Gastroesophageal sphincter (tissue), 4 donors: Measurements from ENCODE around the gene ARMC9. TPM values are rescaled to one million over a fixed set of nuclear protein-coding genes. Genes with fewer than 3 reads are reported as not detected.

Experiments
- ATAC-seq: fragments of 150-250 bp; one replicate; pipeline ENCODE4 v1.9.1; 2016; ENCODE audit warnings: mild to moderate bottlenecking, moderate library complexity
- H3K27ac ChIP-seq, 4 donors: fragments of 200-600 bp; sonication (generic) in 3 of 4; 1 replicate in 3 of 4; 2 replicates in 1 of 4; pipeline ENCODE4 v1.5.1; 2016 to 2019
- H3K27me3 ChIP-seq: fragments of 200-600 bp; sonication (generic); one replicate; pipeline ENCODE4 v1.5.1; 2019
- H3K36me3 ChIP-seq, 2 donors: fragments of 200-600 bp; sonication (generic); one replicate each; pipeline ENCODE4 v1.5.1; 2019; ENCODE audit warnings: control low read depth in 1 of 2
- H3K4me1 ChIP-seq, 3 donors: fragments of 200-600 bp; sonication (generic); 1 replicate in 2 of 3; 2 replicates in 1 of 3; pipeline ENCODE4 v1.5.1; 2016 to 2019; ENCODE audit warnings: control low read depth in 2 of 3
- H3K4me3 ChIP-seq, 2 donors: fragments of 200-600 bp; sonication (generic); one replicate each; pipeline ENCODE4 v1.5.1; 2019; ENCODE audit warnings: mild to moderate bottlenecking in 1 of 2, moderate library complexity in 1 of 2
- H3K9me3 ChIP-seq, 3 donors: fragments of 200-600 bp; sonication (generic); one replicate each; pipeline ENCODE4 v1.5.1; 2017 to 2019; ENCODE audit warnings: control low read depth in 2 of 3
- EP300 ChIP-seq: sonication (generic); formaldehyde crosslinking; IDR thresholded peaks from one replicate; pipeline ENCODE4 v1.6.1; 2017; ENCODE audit warnings: antibody characterized with exemption, mild to moderate bottlenecking
- POLR2A ChIP-seq, 2 donors: fragments of 450-650 bp; IDR thresholded peaks; one replicate each; pipeline ENCODE4 v1.6.1; 2017; ENCODE audit warnings: antibody characterized with exemption in 2 of 2, mild to moderate bottlenecking in 2 of 2, moderate library complexity in 1 of 2
- POLR2AphosphoS5 ChIP-seq: sonication (generic); formaldehyde crosslinking; IDR thresholded peaks from one replicate; pipeline ENCODE4 v1.6.1; 2017; ENCODE audit warnings: antibody characterized with exemption
- WGBS, 2 donors: methylation state at CpG; one replicate each; pipeline ENCODE4 v1.1.5; 2018; ENCODE audit warnings: low coverage in 1 of 2; 5-methylcytosine and 5-hydroxymethylcytosine counted together
- total RNA-seq, 4 donors: library from RNA; depleted of rRNA; stranded (reverse); fragments of >200 nt; gene quantifications; one replicate each; pipeline ENCODE4 v1.1.0, GENCODE V29; 2016
- TF ChIP-seq, protein P1 (sequence below), 4 experiments: fragments of 200-600 bp in 2 of 4; fragments of 450-650 bp in 2 of 4; sonication (generic) in 1 of 4; IDR thresholded peaks; one replicate each; pipeline ENCODE4 v1.5.1; 2017 to 2019; ENCODE audit warnings: antibody characterized with exemption in 4 of 4, mild to moderate bottlenecking in 2 of 4, moderate library complexity in 2 of 4

ARMC9 gene, protein sequence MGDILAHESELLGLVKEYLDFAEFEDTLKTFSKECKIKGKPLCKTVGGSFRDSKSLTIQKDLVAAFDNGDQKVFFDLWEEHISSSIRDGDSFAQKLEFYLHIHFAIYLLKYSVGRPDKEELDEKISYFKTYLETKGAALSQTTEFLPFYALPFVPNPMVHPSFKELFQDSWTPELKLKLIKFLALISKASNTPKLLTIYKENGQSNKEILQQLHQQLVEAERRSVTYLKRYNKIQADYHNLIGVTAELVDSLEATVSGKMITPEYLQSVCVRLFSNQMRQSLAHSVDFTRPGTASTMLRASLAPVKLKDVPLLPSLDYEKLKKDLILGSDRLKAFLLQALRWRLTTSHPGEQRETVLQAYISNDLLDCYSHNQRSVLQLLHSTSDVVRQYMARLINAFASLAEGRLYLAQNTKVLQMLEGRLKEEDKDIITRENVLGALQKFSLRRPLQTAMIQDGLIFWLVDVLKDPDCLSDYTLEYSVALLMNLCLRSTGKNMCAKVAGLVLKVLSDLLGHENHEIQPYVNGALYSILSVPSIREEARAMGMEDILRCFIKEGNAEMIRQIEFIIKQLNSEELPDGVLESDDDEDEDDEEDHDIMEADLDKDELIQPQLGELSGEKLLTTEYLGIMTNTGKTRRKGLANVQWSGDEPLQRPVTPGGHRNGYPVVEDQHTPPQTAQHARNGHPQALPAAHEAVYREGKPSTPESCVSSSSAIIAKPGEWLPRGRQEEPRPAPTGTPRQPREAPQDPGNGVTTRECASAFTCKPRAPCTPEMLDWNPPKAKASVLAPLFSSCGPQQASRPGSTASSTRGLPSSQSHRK
- total RNA-seq: 100 to 1,000 TPM in 3 of 4 donors, 10 to 100 TPM in 1; 69.6 to 298 (median 152) TPM

DNA sequence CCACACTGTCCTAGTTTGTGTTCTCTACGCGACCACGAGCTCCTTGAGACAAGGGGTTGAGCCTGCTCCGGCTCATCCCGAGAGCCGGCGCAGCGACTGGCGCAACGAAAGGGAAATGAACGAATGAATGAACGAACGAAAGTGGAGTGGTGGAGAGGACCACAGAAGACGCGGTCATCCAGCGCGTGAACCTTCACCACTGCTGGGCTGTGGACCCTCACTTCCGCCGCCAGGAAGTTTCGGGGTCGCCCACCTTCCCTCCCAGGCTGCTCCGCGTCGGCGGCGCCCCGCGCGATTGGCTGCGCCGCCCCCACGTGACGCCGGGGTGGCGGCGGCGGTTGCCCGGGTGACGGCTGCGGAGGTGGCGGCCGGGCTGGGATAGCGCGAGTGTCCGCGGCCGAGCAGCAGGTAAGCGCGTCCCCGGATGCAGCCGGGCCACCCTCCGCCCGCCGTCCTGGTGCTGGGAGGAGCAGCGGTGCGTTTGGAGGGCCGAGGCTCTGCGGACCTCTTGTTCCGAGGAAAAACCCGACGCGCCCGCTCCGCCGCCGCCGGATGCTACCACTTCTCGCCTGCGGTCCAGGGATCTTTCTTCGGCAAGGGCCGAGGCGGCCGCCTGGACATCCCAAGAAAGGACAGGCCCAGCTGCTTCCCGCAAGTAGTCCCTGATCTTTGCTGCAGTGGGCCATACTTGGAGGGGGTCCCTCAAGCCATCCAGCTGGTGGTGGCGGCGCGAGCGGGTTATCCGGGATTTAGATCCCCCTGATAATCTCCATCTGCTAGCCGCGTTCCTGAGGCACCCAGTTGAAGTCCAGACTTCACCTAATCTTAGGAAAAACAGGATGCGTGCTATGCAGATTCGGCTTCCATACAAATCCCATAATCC, at the start of gene ARMC9:
TSS of gene ARMC9 (plus strand) at position 341 of the 883 bp plus-strand sequence. CDS start 7,608 bp downstream, outside the sequence.
- WGBS, 2 donors: 0% methylated on average over 2 of the region's 83 CpGs; no CpG with 5 or more reads in 1 of the 2 donors
- Histone ChIP-seq H3K4me3 (peak within 1 kb of the TSS; percentile 44 to 83), H3K9me3 (no peaks in the 10 kb centered on the region), H3K36me3 (peaks cover 0 to 8% of the 10 kb centered on the region in 2 donors), H3K4me1 (peaks cover 0 to 57% (median 0%) of the 10 kb centered on the region in 3 donors), H3K27ac (peak within 1 kb of the TSS; percentile 23 to 96 (median 88)), H3K27me3 (no peaks in the 10 kb centered on the region)
- TF ChIP-seq POLR2AphosphoS5 (peak; percentile 5), EP300 (no peak), POLR2A (IDR thresholded peaks at IDR 0.05) (peak; percentile 42 to 70)
- TF ChIP-seq, protein P1, sequence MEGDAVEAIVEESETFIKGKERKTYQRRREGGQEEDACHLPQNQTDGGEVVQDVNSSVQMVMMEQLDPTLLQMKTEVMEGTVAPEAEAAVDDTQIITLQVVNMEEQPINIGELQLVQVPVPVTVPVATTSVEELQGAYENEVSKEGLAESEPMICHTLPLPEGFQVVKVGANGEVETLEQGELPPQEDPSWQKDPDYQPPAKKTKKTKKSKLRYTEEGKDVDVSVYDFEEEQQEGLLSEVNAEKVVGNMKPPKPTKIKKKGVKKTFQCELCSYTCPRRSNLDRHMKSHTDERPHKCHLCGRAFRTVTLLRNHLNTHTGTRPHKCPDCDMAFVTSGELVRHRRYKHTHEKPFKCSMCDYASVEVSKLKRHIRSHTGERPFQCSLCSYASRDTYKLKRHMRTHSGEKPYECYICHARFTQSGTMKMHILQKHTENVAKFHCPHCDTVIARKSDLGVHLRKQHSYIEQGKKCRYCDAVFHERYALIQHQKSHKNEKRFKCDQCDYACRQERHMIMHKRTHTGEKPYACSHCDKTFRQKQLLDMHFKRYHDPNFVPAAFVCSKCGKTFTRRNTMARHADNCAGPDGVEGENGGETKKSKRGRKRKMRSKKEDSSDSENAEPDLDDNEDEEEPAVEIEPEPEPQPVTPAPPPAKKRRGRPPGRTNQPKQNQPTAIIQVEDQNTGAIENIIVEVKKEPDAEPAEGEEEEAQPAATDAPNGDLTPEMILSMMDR (IDR thresholded peaks at IDR 0.05): peak in 2 of 4 experiments; percentile 7 to 12
- ATAC-seq: peak; percentile 93

DNA sequence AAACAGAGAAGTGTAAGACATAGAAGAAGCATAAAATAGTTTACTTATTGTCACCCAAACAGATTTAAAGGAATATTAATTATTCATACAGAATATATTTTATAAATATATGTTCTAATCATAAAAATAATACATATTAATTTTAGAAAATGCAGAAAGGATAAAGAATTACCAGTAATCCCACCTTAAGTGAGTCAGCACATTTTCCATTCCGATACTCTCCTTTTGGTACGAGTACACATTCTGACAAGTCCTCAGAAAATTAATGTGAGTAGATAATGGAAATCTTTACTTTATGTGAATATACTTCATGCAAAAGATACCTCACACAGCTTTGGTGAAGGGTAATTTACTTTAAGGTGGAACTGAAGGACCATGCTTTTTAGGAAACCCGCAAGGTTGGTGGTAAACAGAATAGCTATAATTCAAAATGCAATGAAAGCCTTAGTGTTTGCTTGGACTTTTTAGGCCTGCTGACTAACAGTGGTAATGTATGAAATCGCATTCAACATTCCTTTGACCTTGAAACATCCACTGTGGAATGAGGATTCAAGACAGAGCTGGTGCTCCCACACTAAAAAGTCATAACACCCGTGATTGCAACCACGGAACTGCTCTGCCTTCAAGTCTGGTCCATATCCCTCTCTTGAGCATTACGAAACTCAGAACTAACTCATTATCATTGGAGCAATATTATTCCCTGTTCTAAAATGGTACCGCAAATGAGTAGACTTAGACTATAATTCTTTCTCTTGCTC, 45.5 kb upstream of the ARMC9 start:
- no peak for ATAC-seq
- H3K27ac ChIP-seq: no peak overlapping the region
- TF ChIP-seq EP300 (no peak), POLR2A (IDR thresholded peaks at IDR 0.05) (no peak), POLR2AphosphoS5 (no peak)
- TF ChIP-seq, protein P1 (IDR thresholded peaks at IDR 0.05): no peak
- H3K4me1 ChIP-seq: peaks cover 0 to 3% (median 3%) of the 10 kb centered on the region in 3 donors
- no peak overlapping the region for H3K4me3 ChIP-seq
- no peaks in the 10 kb centered on the region for H3K9me3 ChIP-seq
- peaks cover 0 to 47% of the 10 kb centered on the region in 2 donors for H3K36me3 ChIP-seq
- no peaks in the 10 kb centered on the region for H3K27me3 ChIP-seq
- 54 to 89% methylated on average over 8 of the region's 8 CpGs for WGBS, 2 donors

DNA sequence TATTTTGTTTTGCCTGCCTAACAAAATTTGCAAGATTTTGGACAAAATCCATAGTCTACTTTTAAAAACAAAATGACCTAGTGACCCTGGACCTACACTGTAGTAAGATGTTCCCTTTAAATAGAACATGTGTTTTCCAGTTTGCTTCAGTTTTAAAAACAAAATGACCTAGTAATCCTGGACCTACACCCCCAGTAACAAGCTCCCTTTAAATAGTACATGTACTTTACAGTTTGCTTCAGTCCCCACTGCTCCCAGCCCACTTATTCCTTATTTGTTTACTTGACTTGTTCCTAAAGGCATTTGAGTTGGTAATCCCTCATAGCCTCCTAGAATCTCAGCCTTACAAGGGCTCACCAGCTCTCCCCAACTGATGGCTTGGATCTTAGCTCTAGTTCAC, 39.1 kb upstream of the ARMC9 start:
- TF ChIP-seq, protein P1 (IDR thresholded peaks at IDR 0.05): no peak
- TF ChIP-seq POLR2A (IDR thresholded peaks at IDR 0.05) (no peak), EP300 (no peak), POLR2AphosphoS5 (no peak)
- no peaks in the 10 kb centered on the region for H3K27me3 ChIP-seq
- peaks cover 0 to 18% of the 10 kb centered on the region in 2 donors for H3K36me3 ChIP-seq
- H3K4me3 ChIP-seq: no peak overlapping the region
- no peak for ATAC-seq
- H3K4me1 ChIP-seq: peaks cover 5 to 47% (median 9%) of the 10 kb centered on the region in 3 donors
- no peaks in the 10 kb centered on the region for H3K9me3 ChIP-seq
- H3K27ac ChIP-seq: peak overlapping the region in 1 of 4 donors; percentile 47

DNA sequence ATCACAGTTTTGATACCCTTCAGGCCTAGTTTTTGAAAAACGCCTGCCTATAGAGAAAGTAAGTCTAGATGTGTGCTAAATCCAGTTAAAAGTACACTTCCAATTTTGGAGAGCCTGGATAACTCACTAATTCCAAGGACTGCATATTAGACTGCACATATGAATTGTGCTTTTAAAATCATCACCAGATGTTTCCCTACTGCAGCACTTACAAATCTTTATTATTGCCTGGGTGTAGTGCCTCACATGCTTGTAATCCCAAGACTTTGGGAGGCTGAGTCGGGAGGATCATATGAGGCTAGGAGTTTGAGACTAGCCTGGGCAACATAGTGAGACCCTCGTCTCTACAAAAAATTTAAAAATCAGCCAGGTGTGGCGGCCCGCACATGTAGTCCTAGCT, 37.7 kb upstream of the ARMC9 start:
- Histone ChIP-seq H3K27ac (peak overlapping the region; percentile 70 to 79 (median 77)), H3K4me1 (peaks cover 5 to 47% (median 9%) of the 10 kb centered on the region in 3 donors), H3K4me3 (no peak overlapping the region), H3K36me3 (peaks cover 3 to 15% of the 10 kb centered on the region in 2 donors), H3K27me3 (no peaks in the 10 kb centered on the region), H3K9me3 (no peaks in the 10 kb centered on the region)
- 88 to 91% methylated on average over 1 to 4 of the region's 5 CpGs for WGBS, 2 donors
- no peak for ATAC-seq
- TF ChIP-seq EP300: no peak
